CD4-positive, alpha-beta T cell (primary cell): ENCODE data around the gene WDFY4. TPM values are rescaled to one million over a fixed set of nuclear protein-coding genes. Genes with fewer than 3 reads are reported as not detected.

Experiments used
- ATAC-seq: fragments of 200-7000 bp; cut with Tn5 transposase; one replicate; pipeline ENCODE4 v1.10.0; 2022; ENCODE audit warnings: mild to moderate bottlenecking; ENCODE audit not compliant: poor library complexity
- CTCF ChIA-PET: fragments of 350-600 bp; sonication (Branson Sonifier 250); formaldehyde crosslinking; loops from one replicate; lab custom pipeline; 2021; ENCODE audit warnings: antibody characterized with exemption, inconsistent platforms; lab: Charles Lee
- POLR2A ChIA-PET: fragments of 350-600 bp; sonication (Branson Sonifier 250); formaldehyde crosslinking; loops from one replicate; lab custom pipeline; 2021; ENCODE audit warnings: antibody characterized with exemption, inconsistent platforms; lab: Charles Lee
- DNase-seq, 14 experiments: peaks; one replicate each; pipeline ENCODE4 v3.0.0-alpha.2; 2013 to 2020; ENCODE audit warnings: mixed read lengths in 2 of 14
- H3K27ac ChIP-seq, 2 donors: one replicate each; pipeline versions ENCODE4 v1.5.1 to v1.7.0; 2013; ENCODE audit warnings: low read length in 2 of 2, low read depth in 1 of 2, mild to moderate bottlenecking in 1 of 2
- H3K27me3 ChIP-seq, 2 experiments: 1 replicate in 1 of 2; 2 replicates in 1 of 2; pipeline versions ENCODE4 v1.6.1 to v1.7.0; 2013; ENCODE audit warnings: low read length in 2 of 2, control low read depth in 1 of 2, mild to moderate bottlenecking in 1 of 2, moderate library complexity in 1 of 2; ENCODE audit not compliant: insufficient read depth in 2 of 2, control insufficient read depth in 1 of 2
- H3K36me3 ChIP-seq: one replicate; pipeline ENCODE4 v1.6.1; 2013; ENCODE audit warnings: low read length, control low read depth; ENCODE audit not compliant: insufficient read depth
- H3K4me1 ChIP-seq: one replicate; pipeline ENCODE4 v1.6.1; 2013; ENCODE audit warnings: low read length, control low read depth; ENCODE audit not compliant: insufficient read depth
- H3K4me3 ChIP-seq: one replicate; pipeline ENCODE4 v1.5.1; 2013; ENCODE audit warnings: mild to moderate bottlenecking, low read length, moderate library complexity
- H3K9me3 ChIP-seq, 2 experiments: 1 replicate in 1 of 2; 2 replicates in 1 of 2; pipeline versions ENCODE4 v1.6.1 to v1.7.0; 2013; ENCODE audit warnings: low read length in 2 of 2, mild to moderate bottlenecking in 2 of 2, control low read depth in 1 of 2, moderate library complexity in 1 of 2; ENCODE audit not compliant: control insufficient read depth in 1 of 2, insufficient read depth in 1 of 2
- H3K27ac Mint-ChIP-seq: one replicate; pipeline ENCODE4 v1.8.0; 2020; ENCODE audit warnings: mixed read lengths
- H3K27me3 Mint-ChIP-seq: one replicate; pipeline ENCODE4 v1.8.0; 2021; ENCODE audit warnings: mixed read lengths
- H3K36me3 Mint-ChIP-seq: one replicate; pipeline ENCODE4 v1.8.0; 2021; ENCODE audit warnings: low read depth, mixed read lengths
- H3K4me1 Mint-ChIP-seq: one replicate; pipeline ENCODE4 v1.8.0; 2021; ENCODE audit warnings: low read depth, mixed read lengths
- H3K4me3 Mint-ChIP-seq: one replicate; pipeline ENCODE4 v1.8.0; 2020; ENCODE audit warnings: mild to moderate bottlenecking, mixed read lengths
- H3K9me3 Mint-ChIP-seq: one replicate; pipeline ENCODE4 v1.8.0; 2020; ENCODE audit warnings: mixed read lengths
- intact Hi-C, 2 experiments: fragments of 100-400 bp; cut with DNase I in 1 of 2; cut with micrococcal nuclease in 1 of 2; formaldehyde crosslinking; loops; one replicate each; pipeline versions ENCODE4 v1.15.1 to v1.9.0; 2023 to 2025; cut with DNase I, micrococcal nuclease
- total RNA-seq, 174 experiments: library from RNA in 2 of 174; stranded (reverse) in 2 of 174; gene quantifications; one replicate each; pipeline ENCODE4 v1.2.3 and lab custom pipeline; 2021 to 2026
- TF ChIP-seq, protein P1 (sequence below): fragments of 200-600 bp; IDR thresholded peaks from one replicate; pipeline ENCODE4 v1.8.0; 2022; ENCODE audit warnings: antibody characterized with exemption, mild to moderate bottlenecking

WDFY4 gene
- total RNA-seq, 2 experiments from 2014 or later = 1.3 to 2.5 TPM

DNA sequence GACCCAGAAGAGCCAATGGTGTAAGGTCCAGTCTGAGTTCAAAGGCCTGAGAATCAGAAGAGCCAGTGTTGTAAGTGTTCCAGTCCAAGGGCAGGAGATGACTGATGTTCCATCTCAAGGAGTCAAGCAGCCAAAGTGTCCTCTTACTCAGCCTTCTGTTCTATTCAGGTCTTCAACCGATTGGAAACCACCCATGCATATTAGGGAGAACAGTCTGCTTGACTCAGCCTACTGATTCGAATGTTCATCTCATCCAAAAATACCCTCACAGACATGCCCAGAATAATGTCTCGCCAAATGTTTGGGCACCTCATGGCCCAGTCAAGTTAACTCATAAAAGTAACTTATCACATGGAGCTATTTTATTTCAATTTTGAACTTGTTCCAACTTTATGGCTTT is 2.9 kb upstream of the WDFY4 start:
- Mint-ChIP-seq H3K36me3 (no peaks in the 10 kb centered on the region), H3K4me1 (no peaks in the 10 kb centered on the region), H3K9me3 (peaks cover 3% of the 10 kb centered on the region), H3K27me3 (no peaks in the 10 kb centered on the region), H3K4me3 (no peak overlapping the region), H3K27ac (no peak overlapping the region)
- Histone ChIP-seq H3K27me3 (peaks cover 0 to 2% of the 10 kb centered on the region in 2 experiments), H3K4me1 (no peaks in the 10 kb centered on the region), H3K27ac (no peak overlapping the region), H3K4me3 (no peak overlapping the region), H3K36me3 (no peaks in the 10 kb centered on the region), H3K9me3 (peaks cover 0 to 6% of the 10 kb centered on the region in 2 experiments)
- intact Hi-C loops = no loop called here
- ATAC-seq = no peak
- ChIA-PET CTCF (no interaction called here), POLR2A (no interaction called here)
- no peak for DNase-seq
- TF ChIP-seq, protein P1, sequence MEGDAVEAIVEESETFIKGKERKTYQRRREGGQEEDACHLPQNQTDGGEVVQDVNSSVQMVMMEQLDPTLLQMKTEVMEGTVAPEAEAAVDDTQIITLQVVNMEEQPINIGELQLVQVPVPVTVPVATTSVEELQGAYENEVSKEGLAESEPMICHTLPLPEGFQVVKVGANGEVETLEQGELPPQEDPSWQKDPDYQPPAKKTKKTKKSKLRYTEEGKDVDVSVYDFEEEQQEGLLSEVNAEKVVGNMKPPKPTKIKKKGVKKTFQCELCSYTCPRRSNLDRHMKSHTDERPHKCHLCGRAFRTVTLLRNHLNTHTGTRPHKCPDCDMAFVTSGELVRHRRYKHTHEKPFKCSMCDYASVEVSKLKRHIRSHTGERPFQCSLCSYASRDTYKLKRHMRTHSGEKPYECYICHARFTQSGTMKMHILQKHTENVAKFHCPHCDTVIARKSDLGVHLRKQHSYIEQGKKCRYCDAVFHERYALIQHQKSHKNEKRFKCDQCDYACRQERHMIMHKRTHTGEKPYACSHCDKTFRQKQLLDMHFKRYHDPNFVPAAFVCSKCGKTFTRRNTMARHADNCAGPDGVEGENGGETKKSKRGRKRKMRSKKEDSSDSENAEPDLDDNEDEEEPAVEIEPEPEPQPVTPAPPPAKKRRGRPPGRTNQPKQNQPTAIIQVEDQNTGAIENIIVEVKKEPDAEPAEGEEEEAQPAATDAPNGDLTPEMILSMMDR = no peak

DNA sequence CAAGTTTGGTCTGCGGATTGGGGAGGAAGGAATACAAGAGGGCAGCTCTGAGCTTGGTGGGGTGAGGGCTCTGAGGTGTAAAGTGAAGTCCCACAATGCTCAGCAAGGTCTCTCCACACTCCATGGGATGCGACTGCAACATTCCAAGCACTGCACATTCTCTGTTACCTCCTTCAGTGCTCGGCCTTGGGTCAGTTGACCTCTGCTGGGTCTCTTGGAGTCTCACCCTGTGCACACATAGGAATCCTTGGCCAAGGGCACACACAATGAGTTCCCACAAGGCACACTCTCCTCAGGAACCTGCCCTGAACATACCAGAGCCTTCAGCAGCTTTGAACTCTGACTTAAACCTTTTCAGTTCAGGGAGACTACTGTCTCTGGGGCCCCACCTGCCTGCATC is 2.4 kb upstream of the WDFY4 start:
- Mint-ChIP-seq H3K4me3 (no peak overlapping the region), H3K4me1 (no peaks in the 10 kb centered on the region), H3K9me3 (peaks cover 3% of the 10 kb centered on the region), H3K27ac (no peak overlapping the region), H3K36me3 (no peaks in the 10 kb centered on the region), H3K27me3 (no peaks in the 10 kb centered on the region)
- peaks cover 0 to 2% of the 10 kb centered on the region in 2 experiments for H3K27me3 ChIP-seq
- intact Hi-C loops = no loop called here
- no peak overlapping the region for H3K4me3 ChIP-seq
- TF ChIP-seq, protein P1 = no peak
- no peaks in the 10 kb centered on the region for H3K36me3 ChIP-seq
- ChIA-PET POLR2A (no interaction called here), CTCF (no interaction called here)
- ATAC-seq (no peak), DNase-seq (no peak)
- H3K27ac ChIP-seq = no peak overlapping the region
- H3K4me1 ChIP-seq = no peaks in the 10 kb centered on the region
- H3K9me3 ChIP-seq = peaks cover 0 to 6% of the 10 kb centered on the region in 2 experiments

DNA sequence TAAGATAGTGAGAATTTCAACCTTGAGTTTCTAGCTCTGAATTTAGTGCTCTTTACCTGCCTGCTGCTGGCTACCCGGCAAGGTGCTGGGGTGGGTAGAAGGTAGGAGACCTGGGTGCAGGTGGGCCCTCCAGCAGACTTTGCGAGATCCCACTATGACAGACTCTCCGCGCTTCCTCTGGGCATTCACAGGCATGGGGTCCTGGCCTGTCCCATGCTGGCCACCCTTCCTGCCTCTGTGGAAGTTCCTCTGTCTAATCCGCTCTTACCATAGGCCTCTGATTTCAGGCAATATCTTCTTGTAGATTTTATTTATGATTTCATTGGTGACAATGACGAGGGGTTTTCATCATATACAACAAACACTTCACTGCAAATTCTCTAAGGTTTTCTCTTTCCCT is 1.2 kb upstream of the WDFY4 start:
- no peak for ATAC-seq
- Mint-ChIP-seq H3K4me3 (no peak overlapping the region), H3K27me3 (no peaks in the 10 kb centered on the region), H3K36me3 (no peaks in the 10 kb centered on the region), H3K4me1 (no peaks in the 10 kb centered on the region), H3K9me3 (no peaks in the 10 kb centered on the region), H3K27ac (no peak overlapping the region)
- no peak overlapping the region for H3K27ac ChIP-seq
- no peaks in the 10 kb centered on the region for H3K4me1 ChIP-seq
- intact Hi-C loops = no loop called here
- H3K4me3 ChIP-seq = no peak overlapping the region
- H3K36me3 ChIP-seq = no peaks in the 10 kb centered on the region
- no peak for DNase-seq
- TF ChIP-seq, protein P1 = no peak
- peaks cover 0 to 6% of the 10 kb centered on the region in 2 experiments for H3K9me3 ChIP-seq
- POLR2A ChIA-PET = no interaction called here
- CTCF ChIA-PET = no interaction called here
- H3K27me3 ChIP-seq = peaks cover 0 to 2% of the 10 kb centered on the region in 2 experiments
